ENCODE measurements around the gene VSTM4. TPM values are rescaled to one million over a fixed set of nuclear protein-coding genes. Genes with fewer than 3 reads are reported as not detected.

Gene VSTM4
- total and polyA plus RNA-seq, 4 donors = 2.9 to 49.4 (median 7.2) TPM

DNA sequence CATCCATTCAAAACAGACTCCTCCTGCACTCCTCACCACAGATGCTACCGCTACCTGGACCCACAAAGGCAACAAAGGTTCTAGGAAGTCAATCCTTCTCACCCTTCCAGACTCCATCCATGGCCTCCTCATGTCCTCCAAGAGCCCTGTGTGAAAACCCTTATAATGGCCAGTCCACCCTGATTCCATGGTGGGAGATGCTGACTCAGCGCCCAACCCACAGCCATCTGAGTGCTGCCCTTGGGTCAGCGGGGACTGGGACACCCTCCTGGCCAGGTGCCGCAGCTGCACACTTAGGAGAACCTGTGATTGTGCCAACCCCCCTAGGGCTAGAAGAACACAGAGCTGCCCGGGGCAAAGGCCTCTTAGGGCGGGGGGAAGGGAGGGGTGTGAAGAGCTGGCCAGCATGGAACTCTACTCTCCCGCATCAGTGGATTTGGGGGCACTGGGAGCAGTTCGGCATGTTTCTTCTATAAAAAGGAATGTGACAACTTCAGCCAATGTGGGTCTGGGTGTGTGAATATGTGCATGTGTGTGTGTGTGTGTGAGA is 47.5 kb upstream of the VSTM4 start:
- no peak for ATAC-seq (ENCODE audit: insufficient read depth, low FRiP score)
- H3K36me3 ChIP-seq (ENCODE audit: control insufficient read depth in 4 of 4, insufficient read depth in 4 of 4, low read length in 4 of 4) = peaks cover 0 to 2% (median 0%) of the 10 kb centered on the region in 4 donors
- DNase-seq = no peak
- 82 to 91% methylated on average over 8 of the region's 8 CpGs for WGBS, 2 donors
- peaks cover 0 to 3% (median 0%) of the 10 kb centered on the region in 5 donors for H3K4me1 ChIP-seq (ENCODE audit: control insufficient read depth in 5 of 5, insufficient read depth in 5 of 5, low read length in 5 of 5)
- H3K9me3 ChIP-seq (ENCODE audit: control insufficient read depth in 4 of 4, insufficient read depth in 3 of 4, low read length in 3 of 4) = peaks cover 0 to 3% (median 0%) of the 10 kb centered on the region in 4 donors
- H3K4me3 ChIP-seq = no peak overlapping the region
- H3K27me3 ChIP-seq (ENCODE audit: control insufficient read depth in 3 of 3, insufficient read depth in 3 of 3, low read length in 2 of 3) = peaks cover 0 to 4% (median 0%) of the 10 kb centered on the region in 3 donors
- TF ChIP-seq, protein P1, sequence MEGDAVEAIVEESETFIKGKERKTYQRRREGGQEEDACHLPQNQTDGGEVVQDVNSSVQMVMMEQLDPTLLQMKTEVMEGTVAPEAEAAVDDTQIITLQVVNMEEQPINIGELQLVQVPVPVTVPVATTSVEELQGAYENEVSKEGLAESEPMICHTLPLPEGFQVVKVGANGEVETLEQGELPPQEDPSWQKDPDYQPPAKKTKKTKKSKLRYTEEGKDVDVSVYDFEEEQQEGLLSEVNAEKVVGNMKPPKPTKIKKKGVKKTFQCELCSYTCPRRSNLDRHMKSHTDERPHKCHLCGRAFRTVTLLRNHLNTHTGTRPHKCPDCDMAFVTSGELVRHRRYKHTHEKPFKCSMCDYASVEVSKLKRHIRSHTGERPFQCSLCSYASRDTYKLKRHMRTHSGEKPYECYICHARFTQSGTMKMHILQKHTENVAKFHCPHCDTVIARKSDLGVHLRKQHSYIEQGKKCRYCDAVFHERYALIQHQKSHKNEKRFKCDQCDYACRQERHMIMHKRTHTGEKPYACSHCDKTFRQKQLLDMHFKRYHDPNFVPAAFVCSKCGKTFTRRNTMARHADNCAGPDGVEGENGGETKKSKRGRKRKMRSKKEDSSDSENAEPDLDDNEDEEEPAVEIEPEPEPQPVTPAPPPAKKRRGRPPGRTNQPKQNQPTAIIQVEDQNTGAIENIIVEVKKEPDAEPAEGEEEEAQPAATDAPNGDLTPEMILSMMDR (IDR thresholded peaks at IDR 0.05; ENCODE audit: control extremely low read depth, extremely low read depth) = no peak
- H3K27ac ChIP-seq (ENCODE audit: low read depth in 1 of 2, low read length in 1 of 2) = no peak overlapping the region
- H3K9ac ChIP-seq (ENCODE audit: insufficient read depth in 1 of 2, low read length in 2 of 2) = no peak overlapping the region

GRCh38 chr10:49162063-49162462 is 46.7 kb upstream of the VSTM4 start:
- H3K36me3 ChIP-seq (ENCODE audit: control insufficient read depth in 4 of 4, insufficient read depth in 4 of 4, low read length in 4 of 4) = peaks cover 0 to 2% (median 0%) of the 10 kb centered on the region in 4 donors
- H3K9me3 ChIP-seq (ENCODE audit: control insufficient read depth in 4 of 4, insufficient read depth in 3 of 4, low read length in 3 of 4) = peaks cover 0 to 3% (median 0%) of the 10 kb centered on the region in 4 donors
- H3K9ac ChIP-seq (ENCODE audit: insufficient read depth in 1 of 2, low read length in 2 of 2) = no peak overlapping the region
- no peak overlapping the region for H3K4me3 ChIP-seq
- H3K4me1 ChIP-seq (ENCODE audit: control insufficient read depth in 5 of 5, insufficient read depth in 5 of 5, low read length in 5 of 5) = peaks cover 0 to 5% (median 0%) of the 10 kb centered on the region in 5 donors
- H3K27me3 ChIP-seq (ENCODE audit: control insufficient read depth in 3 of 3, insufficient read depth in 3 of 3, low read length in 2 of 3) = peaks cover 0 to 4% (median 0%) of the 10 kb centered on the region in 3 donors
- WGBS, 2 donors = 77 to 90% methylated on average over 5 of the region's 5 CpGs
- TF ChIP-seq, protein P1 (IDR thresholded peaks at IDR 0.05; ENCODE audit: control extremely low read depth, extremely low read depth) = no peak
- DNase-seq = no peak
- no peak for ATAC-seq (ENCODE audit: insufficient read depth, low FRiP score)
- H3K27ac ChIP-seq (ENCODE audit: low read depth in 1 of 2, low read length in 1 of 2) = no peak overlapping the region

DNA sequence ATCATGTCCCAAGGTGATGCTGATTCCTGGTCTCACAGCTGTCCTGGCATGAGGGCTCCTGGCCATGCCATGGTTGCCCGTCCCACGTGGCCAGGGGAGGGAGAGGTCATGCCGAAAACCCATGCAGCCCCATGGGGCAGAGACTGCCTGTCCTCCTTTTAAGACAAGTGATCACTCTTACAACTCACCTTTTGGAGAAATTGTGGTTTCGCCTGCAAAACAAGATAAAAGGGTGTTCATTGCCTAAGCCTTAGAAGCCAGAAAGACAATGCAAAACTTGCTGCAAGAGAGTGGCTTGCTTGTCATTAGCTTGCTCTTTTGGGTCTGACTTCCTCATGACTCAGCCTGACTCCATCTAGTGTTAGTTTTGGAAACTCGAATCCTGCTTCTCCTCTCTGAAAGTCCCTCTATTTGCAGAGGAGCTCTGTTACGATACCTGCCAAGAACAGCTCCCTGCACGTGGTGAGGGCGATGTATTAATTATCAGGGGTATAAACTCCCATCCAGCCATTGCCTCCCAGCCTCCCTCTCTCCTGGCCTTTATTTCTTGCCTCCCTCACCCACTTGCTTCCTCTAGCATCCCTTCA is 46.2 kb upstream of the VSTM4 start:
- WGBS, 2 donors = 56 to 64% methylated on average over 8 of the region's 8 CpGs

More for the DNA sequence above, 46.2 kb upstream of the VSTM4 start:
- ATAC-seq (ENCODE audit: insufficient read depth, low FRiP score) (no peak), DNase-seq (peak in 2 of 3 donors; percentile 75 to 83)
- TF ChIP-seq, protein P1 (IDR thresholded peaks at IDR 0.05; ENCODE audit: control extremely low read depth, extremely low read depth) = no peak
- no peak overlapping the region for H3K4me3 ChIP-seq
- H3K9me3 ChIP-seq (ENCODE audit: control insufficient read depth in 4 of 4, insufficient read depth in 3 of 4, low read length in 3 of 4) = no peaks in the 10 kb centered on the region
- H3K9ac ChIP-seq (ENCODE audit: insufficient read depth in 1 of 2, low read length in 2 of 2) = no peak overlapping the region
- H3K4me1 ChIP-seq (ENCODE audit: control insufficient read depth in 5 of 5, insufficient read depth in 5 of 5, low read length in 5 of 5) = peaks cover 0 to 5% (median 0%) of the 10 kb centered on the region in 5 donors
- peaks cover 0 to 4% (median 0%) of the 10 kb centered on the region in 3 donors for H3K27me3 ChIP-seq (ENCODE audit: control insufficient read depth in 3 of 3, insufficient read depth in 3 of 3, low read length in 2 of 3)
- H3K36me3 ChIP-seq (ENCODE audit: control insufficient read depth in 4 of 4, insufficient read depth in 4 of 4, low read length in 4 of 4) = peaks cover 0 to 2% (median 0%) of the 10 kb centered on the region in 4 donors
- H3K27ac ChIP-seq (ENCODE audit: low read depth in 1 of 2, low read length in 1 of 2) = no peak overlapping the region
